GM10847 (cell line): ENCODE results near the gene SERPINI2.

Source experiments
- POLR2A ChIP-seq: IDR thresholded peaks from 2 replicates; pipeline ENCODE4 v1.6.1; 2011; ENCODE audit not compliant: insufficient read length; ENCODE audit errors: extremely low read depth

Gene SERPINI2, protein sequence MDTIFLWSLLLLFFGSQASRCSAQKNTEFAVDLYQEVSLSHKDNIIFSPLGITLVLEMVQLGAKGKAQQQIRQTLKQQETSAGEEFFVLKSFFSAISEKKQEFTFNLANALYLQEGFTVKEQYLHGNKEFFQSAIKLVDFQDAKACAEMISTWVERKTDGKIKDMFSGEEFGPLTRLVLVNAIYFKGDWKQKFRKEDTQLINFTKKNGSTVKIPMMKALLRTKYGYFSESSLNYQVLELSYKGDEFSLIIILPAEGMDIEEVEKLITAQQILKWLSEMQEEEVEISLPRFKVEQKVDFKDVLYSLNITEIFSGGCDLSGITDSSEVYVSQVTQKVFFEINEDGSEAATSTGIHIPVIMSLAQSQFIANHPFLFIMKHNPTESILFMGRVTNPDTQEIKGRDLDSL

DNA sequence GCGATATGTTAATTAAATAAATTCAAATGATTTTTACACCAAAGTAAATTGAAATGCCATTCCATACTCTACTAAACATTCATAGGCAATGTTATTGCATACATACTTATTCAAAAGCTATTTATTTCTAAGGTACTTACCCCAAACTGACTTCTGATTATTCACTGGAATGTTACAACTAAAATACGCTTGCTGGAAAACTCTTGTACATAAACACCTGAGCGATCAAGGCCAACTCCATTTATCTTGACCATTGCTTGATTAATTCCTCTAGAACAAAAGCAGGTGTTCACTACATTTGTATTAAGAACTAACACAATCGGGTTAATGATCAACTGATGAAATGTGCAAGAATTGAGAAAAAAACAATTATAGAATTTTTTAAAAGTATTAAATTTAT, at the start of gene SERPINI2:
Gene SERPINI2, minus strand, starts transcription at position 180 of the 400 bp plus-strand sequence. CDS start 2,208 bp downstream, outside the sequence.
- no peak for TF ChIP-seq POLR2A

DNA sequence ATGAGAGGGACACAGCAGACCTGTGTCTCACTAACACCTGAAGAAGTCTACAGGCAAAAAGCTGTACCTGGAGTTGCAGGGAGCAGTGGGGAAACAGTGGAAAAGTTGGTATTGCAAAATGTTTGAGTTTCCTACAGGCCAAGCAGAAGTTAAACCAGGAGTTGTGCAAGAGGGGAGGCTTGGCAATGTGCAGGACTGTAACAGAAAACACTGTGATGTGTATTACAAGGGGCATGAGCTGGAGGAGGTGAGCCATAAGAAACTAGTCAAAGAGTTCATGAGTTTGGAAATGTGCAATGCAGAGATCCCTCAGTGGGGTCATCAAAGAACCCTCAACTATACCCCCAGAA, 47.1 kb upstream of the SERPINI2 start:
- no peak for TF ChIP-seq POLR2A

DNA sequence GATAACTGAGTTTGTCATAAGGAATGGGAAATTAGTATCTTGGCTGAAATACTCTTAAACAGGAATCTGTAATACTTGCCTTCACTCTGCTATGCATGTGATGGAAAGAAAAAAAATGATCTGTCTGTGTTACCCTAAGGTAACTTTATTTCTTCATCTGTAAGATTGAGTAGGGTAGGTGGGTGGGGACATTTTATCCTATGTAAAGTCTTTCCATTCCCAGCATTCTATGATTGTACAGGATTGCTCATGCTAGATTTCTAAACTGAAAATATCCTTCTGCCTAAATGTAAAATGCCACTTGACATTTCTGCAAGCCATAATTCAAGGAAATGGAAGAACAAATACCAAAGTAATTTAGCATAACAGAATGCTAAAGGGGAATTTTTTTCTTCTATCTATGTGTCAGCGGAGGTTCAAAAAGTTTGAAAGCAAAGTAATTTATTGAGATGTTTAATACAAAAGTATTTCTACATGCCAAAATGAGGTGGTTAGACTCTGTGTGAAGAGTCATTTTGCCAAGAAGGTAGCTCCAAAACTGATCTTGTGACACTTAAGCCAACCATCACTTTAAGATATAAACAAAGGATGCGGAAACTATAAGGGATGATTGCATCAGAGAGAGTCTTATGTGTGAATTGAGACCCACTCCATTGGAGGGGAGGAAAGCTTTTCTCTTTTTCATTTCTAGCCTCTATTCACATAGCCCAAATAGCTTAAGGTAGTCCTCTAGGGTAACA, 46.6 kb upstream of the SERPINI2 start:
- no peak for TF ChIP-seq POLR2A

DNA sequence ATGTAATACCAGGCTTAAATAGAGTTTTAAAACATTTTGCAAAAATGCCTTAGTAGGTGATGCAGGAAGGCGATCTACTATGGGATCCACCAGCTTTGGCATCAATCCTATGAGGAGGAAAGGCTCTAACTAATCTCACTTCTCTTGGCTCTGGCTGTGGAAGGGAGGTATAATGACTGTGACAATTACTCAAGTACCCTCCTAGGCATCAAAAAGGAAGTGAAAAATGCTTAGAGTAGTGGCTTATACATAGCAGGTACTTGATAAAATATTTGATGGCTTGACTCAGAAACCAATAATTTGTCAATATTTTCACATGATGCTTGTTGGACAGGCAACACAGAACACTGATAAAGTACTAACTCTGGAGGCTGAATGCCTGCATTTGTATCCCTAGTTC, 34.1 kb upstream of the SERPINI2 start:
- no peak for TF ChIP-seq POLR2A

DNA sequence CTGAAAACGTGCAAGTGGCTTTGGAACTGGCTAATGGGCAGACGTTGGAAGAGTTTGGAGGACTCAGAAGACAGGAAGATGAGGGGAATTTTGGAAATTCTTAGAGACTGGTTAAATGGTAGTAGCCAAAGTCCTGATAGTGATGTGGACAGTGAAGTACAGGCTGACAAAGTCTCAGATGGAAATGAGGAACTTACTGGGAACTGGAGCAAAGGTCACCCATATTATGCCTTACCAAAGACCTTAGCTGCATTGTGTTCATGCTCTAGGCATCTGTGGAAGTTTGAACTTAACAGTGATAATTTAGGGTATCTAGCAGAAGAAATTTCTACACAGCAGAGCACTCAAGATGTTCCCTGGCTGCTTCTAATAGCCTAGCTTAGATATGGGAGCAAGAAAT, 28.6 kb upstream of the SERPINI2 start:
- no peak for TF ChIP-seq POLR2A

DNA sequence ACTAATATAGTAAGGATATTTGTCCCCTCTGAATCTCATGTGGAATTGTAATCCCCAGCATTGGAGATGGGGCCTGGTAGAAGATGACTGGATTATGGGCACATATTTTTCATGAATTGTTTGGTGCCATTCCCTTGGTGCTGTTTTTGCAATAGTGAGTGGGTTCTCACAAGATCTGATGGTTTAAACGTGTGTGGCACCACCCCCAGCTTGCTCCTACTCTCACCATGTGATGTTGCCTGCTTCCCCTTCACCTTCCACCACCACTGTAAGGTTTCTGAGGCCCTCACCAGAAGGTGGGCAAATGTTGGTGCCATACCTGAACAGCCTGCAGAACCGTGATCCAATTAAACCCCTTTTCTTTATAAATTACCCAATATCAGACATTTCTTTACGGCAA, 28.1 kb upstream of the SERPINI2 start:
- TF ChIP-seq POLR2A, result no peak

DNA sequence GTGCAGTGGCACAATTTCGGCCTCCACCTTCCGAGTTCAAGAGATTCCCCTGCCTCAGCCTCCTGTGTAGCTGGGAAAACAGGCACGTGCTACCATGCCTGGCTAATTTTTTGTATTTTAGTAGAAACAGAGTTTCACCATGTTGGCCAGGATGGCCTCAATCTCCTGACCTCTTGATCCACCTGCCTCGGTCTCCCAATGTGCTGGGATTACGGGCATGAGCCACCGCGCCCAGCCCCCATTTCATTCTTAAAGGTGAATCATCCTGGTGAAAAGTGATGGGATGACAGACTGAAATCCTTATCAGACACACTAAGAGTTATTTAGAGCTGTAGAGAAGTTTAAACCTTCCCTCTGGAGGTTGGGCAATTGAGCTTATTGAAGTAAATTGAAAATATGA, 24.1 kb upstream of the SERPINI2 start:
- TF ChIP-seq POLR2A, result no peak

DNA sequence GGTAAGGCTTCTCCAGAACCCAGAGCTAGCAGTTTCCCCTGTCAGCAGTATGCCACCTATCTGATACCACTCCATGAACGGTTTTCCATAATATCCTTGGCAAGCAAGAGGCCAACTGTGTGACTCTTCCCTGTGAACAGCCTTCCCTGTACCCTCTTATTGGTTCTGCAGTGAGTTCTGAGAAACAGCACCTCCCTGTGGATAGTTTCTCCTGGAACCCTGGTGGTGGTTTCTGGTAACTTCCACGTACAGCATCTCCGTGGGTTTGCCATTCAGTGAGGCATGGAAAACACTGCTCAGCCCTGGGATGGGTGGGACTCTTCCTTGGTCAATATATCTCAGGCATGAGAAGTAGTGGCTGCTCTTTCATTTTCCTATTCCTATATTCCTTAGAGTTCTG, 19.4 kb upstream of the SERPINI2 start:
- TF ChIP-seq POLR2A, result no peak

DNA sequence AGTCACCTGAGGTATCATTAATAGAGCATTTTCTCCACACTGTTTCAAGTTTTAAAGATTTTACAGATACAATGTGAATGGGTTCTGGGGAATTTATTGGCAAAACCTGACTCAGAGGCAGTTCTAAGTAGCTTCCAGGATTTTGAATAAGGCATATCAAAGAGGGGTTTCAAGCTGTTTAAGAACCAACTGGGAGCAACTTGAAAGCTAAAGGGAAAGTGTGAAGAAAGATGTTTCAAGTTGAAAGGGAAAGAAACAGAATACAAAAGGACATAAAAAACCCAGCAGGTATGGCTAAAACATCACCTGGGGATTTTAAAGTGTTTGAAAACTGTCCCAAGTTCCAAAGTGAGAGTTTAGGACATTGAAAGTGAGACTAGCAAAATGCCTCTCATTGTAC, 17.8 kb upstream of the SERPINI2 start:
- TF ChIP-seq POLR2A, result no peak

DNA sequence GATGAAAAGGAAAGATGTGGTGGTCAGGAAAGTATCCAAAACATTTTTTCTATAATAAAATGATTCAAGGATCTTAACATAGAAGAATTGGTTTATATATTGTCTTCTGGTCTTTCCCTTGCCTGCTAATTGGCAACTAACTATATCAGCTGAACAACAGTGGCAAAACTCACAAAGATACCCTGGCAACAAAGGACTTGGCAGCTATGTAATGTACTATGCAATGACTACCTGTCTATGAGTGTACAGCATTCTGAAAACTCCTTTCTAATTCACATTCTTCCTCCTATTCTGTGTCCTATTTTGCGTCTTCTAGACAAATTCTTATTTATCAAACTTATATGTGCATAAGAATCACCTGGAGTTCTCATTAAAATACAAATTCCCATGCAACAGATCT, 15.7 kb upstream of the SERPINI2 start:
- TF ChIP-seq POLR2A, result no peak

DNA sequence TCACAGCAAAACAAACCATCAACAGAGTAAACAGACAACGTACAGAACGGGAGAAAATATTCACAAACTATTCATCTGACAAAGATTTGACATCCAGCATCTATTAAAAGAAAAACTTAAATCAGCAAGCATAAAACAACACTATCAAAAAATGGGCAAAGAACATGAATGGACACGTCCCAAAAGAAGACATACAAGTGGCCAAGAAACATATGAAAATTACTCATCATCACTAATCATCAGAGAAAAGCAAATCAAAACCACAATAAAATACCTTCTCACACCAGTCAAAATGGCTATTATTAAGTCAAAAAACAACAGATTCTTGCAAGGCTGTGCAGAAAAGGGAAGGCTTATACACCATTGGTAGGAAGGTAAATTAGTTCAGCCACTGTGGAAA, 13.7 kb upstream of the SERPINI2 start:
- TF ChIP-seq POLR2A, result no peak

DNA sequence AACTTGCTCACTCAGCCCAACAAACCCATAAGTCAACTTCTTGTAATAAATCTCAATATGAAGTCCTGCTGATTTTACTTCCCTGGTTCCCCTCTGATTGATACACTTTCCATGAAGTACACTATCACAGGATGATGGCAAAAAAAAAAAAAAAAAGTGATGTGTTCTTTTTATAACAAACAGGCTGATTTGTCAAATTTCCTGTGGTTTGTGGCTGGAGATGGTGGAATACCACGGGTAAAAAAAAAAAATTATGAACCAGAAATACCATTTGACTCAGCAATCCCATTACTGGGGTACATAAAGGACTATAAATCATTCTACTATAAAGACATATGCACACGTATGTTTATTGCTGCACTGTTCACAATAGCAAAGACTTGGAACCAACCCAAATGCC, 10.7 kb upstream of the SERPINI2 start:
- no peak for TF ChIP-seq POLR2A

DNA sequence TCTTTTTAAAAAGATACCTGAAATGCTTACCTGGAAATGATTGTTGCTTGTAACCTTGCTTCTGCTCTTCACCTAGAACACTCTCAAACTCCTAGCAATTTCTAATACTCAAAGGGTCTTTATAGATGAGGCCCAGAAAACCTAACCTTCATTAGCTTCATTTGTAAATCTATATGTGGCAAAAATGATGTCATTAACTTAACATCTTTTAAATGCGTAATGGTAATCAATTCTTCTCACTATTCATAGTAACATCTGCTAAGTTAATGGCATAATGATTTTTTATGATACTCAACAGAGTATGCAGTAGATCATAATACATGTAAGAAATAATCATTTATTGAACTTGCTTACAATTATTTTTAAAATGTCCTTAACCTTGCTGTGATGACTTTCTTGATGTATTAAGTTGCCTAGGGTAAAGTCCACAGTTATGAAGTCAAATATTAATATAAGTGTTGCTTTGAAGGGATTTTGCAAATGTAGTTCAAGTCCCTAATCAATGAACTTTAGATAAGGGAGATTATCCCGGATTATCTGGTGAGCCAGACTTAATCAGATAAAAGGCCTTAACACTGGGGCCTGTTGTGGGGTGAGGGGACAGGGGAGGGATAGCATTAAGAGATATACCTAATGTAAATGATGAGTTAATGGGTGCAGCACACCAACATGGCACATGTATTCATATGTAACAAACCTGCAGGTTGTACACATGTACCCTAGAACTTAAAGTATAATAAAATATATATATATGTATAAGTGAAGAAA, 10.1 kb upstream of the SERPINI2 start:
- TF ChIP-seq POLR2A, result no peak

DNA sequence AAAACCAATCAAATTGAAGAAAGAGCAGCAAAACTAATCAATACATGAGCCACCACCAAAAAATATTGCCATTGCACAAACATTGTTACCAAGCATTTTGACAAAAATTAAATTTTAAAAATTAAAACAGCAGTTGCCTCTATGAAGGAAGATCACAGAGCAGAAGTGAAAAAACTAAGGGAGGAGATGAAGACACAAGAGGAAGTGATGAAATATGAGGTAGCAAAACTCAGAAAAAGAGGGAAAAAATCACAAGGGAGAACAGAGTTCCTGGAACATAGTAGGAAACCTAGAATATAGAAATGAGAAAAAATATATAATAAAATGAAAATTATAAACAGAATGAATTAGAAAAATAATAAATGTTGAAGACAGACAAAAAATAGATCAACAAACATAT, 7.3 kb upstream of the SERPINI2 start:
- no peak for TF ChIP-seq POLR2A

DNA sequence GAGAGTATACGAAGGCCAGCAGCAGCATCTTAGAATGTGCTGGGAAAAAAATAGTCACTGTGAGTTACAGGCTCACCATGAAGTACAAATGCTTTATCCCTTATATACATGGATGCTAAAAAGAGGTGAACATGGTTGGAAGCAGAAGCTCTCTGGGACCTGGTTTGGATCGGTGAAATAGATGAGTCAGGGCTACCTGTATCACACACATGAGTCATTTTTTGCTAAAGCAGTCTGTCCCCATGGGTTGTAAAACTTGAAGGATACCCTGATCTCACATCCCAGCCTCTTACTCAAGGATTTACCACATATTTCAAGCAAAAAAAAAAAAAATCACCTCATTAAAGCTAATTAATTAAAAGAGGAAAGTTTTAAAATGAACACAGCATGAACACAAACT, 6.9 kb upstream of the SERPINI2 start:
- no peak for TF ChIP-seq POLR2A

DNA sequence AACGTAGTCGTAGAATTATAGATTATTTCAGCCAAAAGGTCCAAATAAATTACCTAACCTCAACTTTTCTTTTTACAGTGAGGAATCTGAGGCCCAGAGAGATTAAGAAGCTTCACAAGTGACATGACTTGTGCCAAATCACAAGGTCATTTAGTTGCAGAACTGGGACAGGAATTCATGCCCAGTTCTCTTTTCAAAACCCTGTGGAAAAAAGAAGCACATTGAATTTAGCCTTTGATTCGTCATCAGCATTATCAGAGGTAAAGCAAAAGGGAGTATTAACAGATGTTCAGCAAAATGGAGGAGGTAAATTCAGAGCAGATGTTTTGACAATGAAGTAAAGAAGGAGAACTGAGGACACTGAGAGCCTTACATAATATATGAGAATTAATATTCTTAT, 4.5 kb downstream of the SERPINI2 start:
- TF ChIP-seq POLR2A, result no peak

DNA sequence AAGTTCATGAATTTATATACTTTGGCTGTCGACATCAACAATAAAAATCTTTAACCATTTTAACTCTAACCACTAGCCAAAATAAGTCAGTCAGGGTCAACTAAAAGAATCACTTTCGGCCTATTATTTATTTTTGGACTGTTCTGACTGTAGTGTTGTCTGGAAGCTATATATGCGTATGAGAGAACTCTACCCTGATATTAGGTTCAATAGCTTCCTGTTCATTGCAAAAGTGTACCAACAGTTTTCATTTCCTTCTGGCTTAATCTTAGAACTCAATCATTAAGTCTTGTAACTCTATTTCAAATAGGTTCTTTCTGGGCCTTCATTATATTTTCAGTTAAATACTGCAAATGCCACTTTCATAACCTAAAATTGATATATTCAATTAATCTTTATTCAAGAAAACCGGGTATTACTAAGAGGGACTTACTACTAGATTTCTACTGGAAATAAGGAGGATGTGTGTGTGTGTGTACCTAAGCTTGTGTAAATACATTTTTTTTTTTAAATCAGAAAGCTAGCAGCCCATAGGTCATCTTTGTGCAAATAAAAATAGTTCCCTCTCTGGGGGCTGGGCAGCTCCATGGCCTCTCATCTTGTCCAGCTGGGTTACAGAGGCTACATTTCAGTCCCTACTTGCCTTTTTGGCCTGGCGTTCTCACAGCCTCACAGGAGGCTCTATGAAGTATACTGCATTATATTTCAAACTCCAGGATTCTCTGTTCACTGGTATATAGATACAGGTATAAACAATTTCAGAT, 5.8 kb downstream of the SERPINI2 start:
- no peak for TF ChIP-seq POLR2A
